HEK293 (cell line): Measurements from ENCODE around the gene CLDN7.

Experiments
- HOXA7 ChIP-seq: sonication (generic); formaldehyde crosslinking; IDR thresholded peaks from 2 replicates; pipeline ENCODE4 v1.8.1; 2022; ENCODE audit warnings: missing genetic modification reagents, borderline replicate concordance
- KLF1 ChIP-seq: fragments of 450-650 bp; formaldehyde crosslinking; IDR thresholded peaks from 2 replicates; pipeline ENCODE4 v1.5.1; 2016; ENCODE audit warnings: missing biosample characterization, missing genetic modification characterization
- SALL2 ChIP-seq: fragments of 450-650 bp; formaldehyde crosslinking; IDR thresholded peaks from 2 replicates; pipeline ENCODE4 v1.5.0; 2017; ENCODE audit warnings: missing biosample characterization, mild to moderate bottlenecking, missing genetic modification characterization, borderline replicate concordance
- SETDB1 ChIP-seq: IDR thresholded peaks from one replicate; pipeline ENCODE4 v1.6.1; 2017; ENCODE audit warnings: mild to moderate bottlenecking, low read length, moderate library complexity, mixed read lengths; ENCODE audit not compliant: insufficient read length
- TCF7L2 ChIP-seq: IDR thresholded peaks from 2 replicates; pipeline ENCODE4 v1.6.1; 2011; ENCODE audit warnings: low read depth, mild to moderate bottlenecking, inconsistent platforms, low read length, moderate library complexity, borderline replicate concordance
- ZBTB11 ChIP-seq: fragments of 450-650 bp; formaldehyde crosslinking; conservative IDR thresholded peaks from 2 replicates; pipeline ENCODE4 v1.5.1; 2016; ENCODE audit warnings: low read depth, missing biosample characterization, missing genetic modification characterization
- ZBTB7A ChIP-seq: fragments of 450-650 bp; formaldehyde crosslinking; IDR thresholded peaks from 2 replicates; pipeline ENCODE4 v1.5.1; 2016; ENCODE audit warnings: low read depth, missing biosample characterization, missing genetic modification characterization
- ZNF16 ChIP-seq: fragments of 450-650 bp; formaldehyde crosslinking; IDR thresholded peaks from 2 replicates; pipeline ENCODE4 v1.5.1; 2016; ENCODE audit warnings: low read depth, missing biosample characterization, missing genetic modification characterization
- ZNF274 ChIP-seq, 2 experiments: fragments of 200-500 bp in 1 of 2; fragments of 450-650 bp in 1 of 2; sonication (Bioruptor generic) in 1 of 2; formaldehyde crosslinking in 1 of 2; IDR thresholded peaks; 2 replicates each; pipeline versions ENCODE4 v1.5.1 to v1.6.1; 2014 to 2016; ENCODE audit warnings: borderline replicate concordance in 1 of 2, inconsistent platforms in 1 of 2, low read length in 1 of 2, missing biosample characterization in 1 of 2, missing genetic modification characterization in 1 of 2
- ZNF394 ChIP-seq: fragments of 450-650 bp; formaldehyde crosslinking; IDR thresholded peaks from 2 replicates; pipeline ENCODE4 v1.5.1; 2016; ENCODE audit warnings: missing biosample characterization, missing genetic modification characterization, mild to moderate bottlenecking, moderate library complexity, borderline replicate concordance
- ZNF768 ChIP-seq: fragments of 450-650 bp; formaldehyde crosslinking; IDR thresholded peaks from 2 replicates; pipeline ENCODE4 v1.5.1; 2018; ENCODE audit warnings: missing biosample characterization, mild to moderate bottlenecking, missing genetic modification characterization
- TF ChIP-seq, protein P1 (sequence below): sonication (generic); formaldehyde crosslinking; IDR thresholded peaks from 2 replicates; pipeline ENCODE4 v1.8.1; 2022; ENCODE audit warnings: mild to moderate bottlenecking, moderate library complexity, missing genetic modification reagents
- TF ChIP-seq, protein P2 (sequence below): fragments of 450-650 bp; formaldehyde crosslinking; IDR thresholded peaks from 2 replicates; pipeline ENCODE4 v1.5.1; 2016; ENCODE audit warnings: missing biosample characterization, missing genetic modification characterization

- no peak for TF ChIP-seq ZBTB7A (tag by site-specific recombination)
- TF ChIP-seq ZBTB11 (tag by site-specific recombination) = no peak
- TF ChIP-seq ZNF394 (tag by site-specific recombination) = no peak
- TF ChIP-seq, protein P1, sequence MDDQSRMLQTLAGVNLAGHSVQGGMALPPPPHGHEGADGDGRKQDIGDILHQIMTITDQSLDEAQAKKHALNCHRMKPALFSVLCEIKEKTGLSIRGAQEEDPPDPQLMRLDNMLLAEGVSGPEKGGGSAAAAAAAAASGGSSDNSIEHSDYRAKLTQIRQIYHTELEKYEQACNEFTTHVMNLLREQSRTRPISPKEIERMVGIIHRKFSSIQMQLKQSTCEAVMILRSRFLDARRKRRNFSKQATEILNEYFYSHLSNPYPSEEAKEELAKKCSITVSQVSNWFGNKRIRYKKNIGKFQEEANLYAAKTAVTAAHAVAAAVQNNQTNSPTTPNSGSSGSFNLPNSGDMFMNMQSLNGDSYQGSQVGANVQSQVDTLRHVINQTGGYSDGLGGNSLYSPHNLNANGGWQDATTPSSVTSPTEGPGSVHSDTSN (CRISPR knock-in tag) = no peak
- TF ChIP-seq, protein P2, sequence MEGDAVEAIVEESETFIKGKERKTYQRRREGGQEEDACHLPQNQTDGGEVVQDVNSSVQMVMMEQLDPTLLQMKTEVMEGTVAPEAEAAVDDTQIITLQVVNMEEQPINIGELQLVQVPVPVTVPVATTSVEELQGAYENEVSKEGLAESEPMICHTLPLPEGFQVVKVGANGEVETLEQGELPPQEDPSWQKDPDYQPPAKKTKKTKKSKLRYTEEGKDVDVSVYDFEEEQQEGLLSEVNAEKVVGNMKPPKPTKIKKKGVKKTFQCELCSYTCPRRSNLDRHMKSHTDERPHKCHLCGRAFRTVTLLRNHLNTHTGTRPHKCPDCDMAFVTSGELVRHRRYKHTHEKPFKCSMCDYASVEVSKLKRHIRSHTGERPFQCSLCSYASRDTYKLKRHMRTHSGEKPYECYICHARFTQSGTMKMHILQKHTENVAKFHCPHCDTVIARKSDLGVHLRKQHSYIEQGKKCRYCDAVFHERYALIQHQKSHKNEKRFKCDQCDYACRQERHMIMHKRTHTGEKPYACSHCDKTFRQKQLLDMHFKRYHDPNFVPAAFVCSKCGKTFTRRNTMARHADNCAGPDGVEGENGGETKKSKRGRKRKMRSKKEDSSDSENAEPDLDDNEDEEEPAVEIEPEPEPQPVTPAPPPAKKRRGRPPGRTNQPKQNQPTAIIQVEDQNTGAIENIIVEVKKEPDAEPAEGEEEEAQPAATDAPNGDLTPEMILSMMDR (tag by site-specific recombination) = no peak
- TF ChIP-seq HOXA7 (CRISPR knock-in tag) = no peak
- no peak for TF ChIP-seq ZNF274 (IDR thresholded peaks at IDR 0.05; ENCODE audit: low read length)
- no peak for TF ChIP-seq ZNF274 (tag by site-specific recombination; IDR thresholded peaks at IDR 0.05; ENCODE audit: borderline replicate concordance)
- TF ChIP-seq SALL2 (tag by site-specific recombination) = no peak
- TF ChIP-seq ZNF768 (tag by site-specific recombination) = no peak
- no peak for TF ChIP-seq TCF7L2
- no peak for TF ChIP-seq SETDB1
- no peak for TF ChIP-seq ZNF16 (tag by site-specific recombination)
- TF ChIP-seq KLF1 (tag by site-specific recombination) = no peak
Measured at GRCh38 chr17:7221278-7222092, 40.8 kb downstream of the CLDN7 start.
